Raji (cell line): Measurements from ENCODE around the gene ASCL5.

Experiments
- POLR2A ChIP-seq: IDR thresholded peaks from 2 replicates; pipeline ENCODE4 v1.6.1; 2011; ENCODE audit warnings: low read depth, low read length, control low read depth; ENCODE audit not compliant: insufficient read depth

Gene ASCL5

GRCh38 chr1:201111672-201112071 is 15.3 kb downstream of the ASCL5 start:
- no peak for TF ChIP-seq POLR2A

- no peak for TF ChIP-seq POLR2A
Observed at GRCh38 chr1:201111156-201111555, 15.8 kb downstream of the ASCL5 start.

GRCh38 chr1:201110616-201111015 is 16.4 kb downstream of the ASCL5 start:
- TF ChIP-seq POLR2A: no peak

- no peak for TF ChIP-seq POLR2A
Observed at GRCh38 chr1:201110138-201110537, 16.8 kb downstream of the ASCL5 start.

- TF ChIP-seq POLR2A: no peak
Observed at GRCh38 chr1:201109651-201110050, 17.3 kb downstream of the ASCL5 start.

- no peak for TF ChIP-seq POLR2A
Observed at GRCh38 chr1:201108614-201109013, 18.4 kb downstream of the ASCL5 start.

GRCh38 chr1:201105688-201106087 is 21.3 kb downstream of the ASCL5 start:
- TF ChIP-seq POLR2A: no peak

- no peak for TF ChIP-seq POLR2A
Observed at GRCh38 chr1:201104141-201104540, 22.8 kb downstream of the ASCL5 start.

- TF ChIP-seq POLR2A: no peak
Observed at GRCh38 chr1:201103666-201104065, 23.3 kb downstream of the ASCL5 start.

- TF ChIP-seq POLR2A: no peak
Observed at GRCh38 chr1:201100169-201100930, 26.6 kb downstream of the ASCL5 start.

- no peak for TF ChIP-seq POLR2A
Observed at GRCh38 chr1:201098992-201099677, 27.8 kb downstream of the ASCL5 start.

GRCh38 chr1:201096977-201097856 is 29.8 kb downstream of the ASCL5 start:
- TF ChIP-seq POLR2A: no peak

- no peak for TF ChIP-seq POLR2A
Observed at GRCh38 chr1:201096041-201096461, 30.9 kb downstream of the ASCL5 start.

GRCh38 chr1:201095581-201095980 is 31.4 kb downstream of the ASCL5 start:
- no peak for TF ChIP-seq POLR2A

- no peak for TF ChIP-seq POLR2A
Observed at GRCh38 chr1:201094832-201095231, 32.2 kb downstream of the ASCL5 start.
